ENCODE results near the gene KCNT1. TPM values are rescaled to one million over a fixed set of nuclear protein-coding genes. Genes with fewer than 3 reads are reported as not detected.

KCNT1 gene
- total and polyA plus RNA-seq, 2 experiments from 2014 or later = 0.27 TPM; not detected in 1

DNA sequence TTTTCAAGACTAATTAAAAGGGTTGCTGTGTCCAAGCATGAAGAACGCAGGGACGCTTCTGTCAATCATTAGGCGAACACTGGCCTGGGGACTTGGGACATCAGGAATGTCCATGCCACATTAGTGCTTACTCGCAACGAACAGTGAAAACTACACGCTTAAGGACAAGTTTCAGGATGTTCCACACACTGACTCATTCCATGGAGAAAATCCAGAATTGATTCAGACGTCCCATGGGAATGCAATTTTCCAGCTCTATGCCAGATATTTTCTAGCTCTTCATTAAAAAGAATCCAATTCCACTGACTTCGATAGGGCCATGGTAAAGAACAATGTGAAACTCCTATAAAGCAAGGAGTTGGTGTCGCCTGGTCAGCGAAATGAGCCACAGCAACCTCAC, 107.2 kb downstream of the KCNT1 start:
- H3K4me2 ChIP-seq = no peak overlapping the region
- no peaks in the 10 kb centered on the region for H3K9me3 ChIP-seq (ENCODE audit: low read depth)
- no peaks in the 10 kb centered on the region for H3K27me3 ChIP-seq
- H3K9me2 ChIP-seq (replicated peaks; ENCODE audit: insufficient read depth) = no peaks in the 10 kb centered on the region
- TF ChIP-seq EZH2 (IDR thresholded peaks at IDR 0.05; ENCODE audit: borderline replicate concordance) (no peak), EZH2phosphoT487 (IDR thresholded peaks at IDR 0.05; ENCODE audit: low read depth, severe bottlenecking, unreplicated experiment) (no peak)
- TF ChIP-seq, protein P1, sequence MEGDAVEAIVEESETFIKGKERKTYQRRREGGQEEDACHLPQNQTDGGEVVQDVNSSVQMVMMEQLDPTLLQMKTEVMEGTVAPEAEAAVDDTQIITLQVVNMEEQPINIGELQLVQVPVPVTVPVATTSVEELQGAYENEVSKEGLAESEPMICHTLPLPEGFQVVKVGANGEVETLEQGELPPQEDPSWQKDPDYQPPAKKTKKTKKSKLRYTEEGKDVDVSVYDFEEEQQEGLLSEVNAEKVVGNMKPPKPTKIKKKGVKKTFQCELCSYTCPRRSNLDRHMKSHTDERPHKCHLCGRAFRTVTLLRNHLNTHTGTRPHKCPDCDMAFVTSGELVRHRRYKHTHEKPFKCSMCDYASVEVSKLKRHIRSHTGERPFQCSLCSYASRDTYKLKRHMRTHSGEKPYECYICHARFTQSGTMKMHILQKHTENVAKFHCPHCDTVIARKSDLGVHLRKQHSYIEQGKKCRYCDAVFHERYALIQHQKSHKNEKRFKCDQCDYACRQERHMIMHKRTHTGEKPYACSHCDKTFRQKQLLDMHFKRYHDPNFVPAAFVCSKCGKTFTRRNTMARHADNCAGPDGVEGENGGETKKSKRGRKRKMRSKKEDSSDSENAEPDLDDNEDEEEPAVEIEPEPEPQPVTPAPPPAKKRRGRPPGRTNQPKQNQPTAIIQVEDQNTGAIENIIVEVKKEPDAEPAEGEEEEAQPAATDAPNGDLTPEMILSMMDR (IDR thresholded peaks at IDR 0.05; ENCODE audit: poor library complexity) = no peak
- H3K79me2 ChIP-seq = no peaks in the 10 kb centered on the region
- no peak overlapping the region for H2AFZ ChIP-seq
- H3K27ac ChIP-seq = no peak overlapping the region
- H3K4me3 ChIP-seq = no peak overlapping the region
- DNase-seq (ENCODE audit: low spot score) = no peak
- no peaks in the 10 kb centered on the region for H3K36me3 ChIP-seq (replicated peaks; ENCODE audit: insufficient read depth, low read depth)
- WGBS (ENCODE audit: low lambda C conversion rate, missing lambda C conversion rate) = 95% methylated on average over 10 of the region's 10 CpGs
- no peaks in the 10 kb centered on the region for H3K4me1 ChIP-seq (ENCODE audit: insufficient read depth)
- H4K20me1 ChIP-seq (ENCODE audit: insufficient read depth, poor library complexity, severe bottlenecking) = no peaks in the 10 kb centered on the region

- Histone ChIP-seq H3K36me3 (replicated peaks; ENCODE audit: insufficient read depth, low read depth) (no peaks in the 10 kb centered on the region), H3K27ac (no peak overlapping the region), H3K27me3 (no peaks in the 10 kb centered on the region), H3K4me3 (no peak overlapping the region), H2AFZ (no peak overlapping the region), H3K4me2 (no peak overlapping the region), H3K9me2 (replicated peaks; ENCODE audit: insufficient read depth) (no peaks in the 10 kb centered on the region), H3K4me1 (ENCODE audit: insufficient read depth) (no peaks in the 10 kb centered on the region), H3K9me3 (ENCODE audit: low read depth) (no peaks in the 10 kb centered on the region), H3K79me2 (no peaks in the 10 kb centered on the region), H4K20me1 (ENCODE audit: insufficient read depth, poor library complexity, severe bottlenecking) (no peaks in the 10 kb centered on the region)
- TF ChIP-seq EZH2phosphoT487 (IDR thresholded peaks at IDR 0.05; ENCODE audit: low read depth, severe bottlenecking, unreplicated experiment) (no peak), EZH2 (IDR thresholded peaks at IDR 0.05; ENCODE audit: borderline replicate concordance) (no peak)
- TF ChIP-seq, protein P1 (IDR thresholded peaks at IDR 0.05; ENCODE audit: poor library complexity) = no peak
- DNase-seq (ENCODE audit: low spot score) = no peak
- whole genome bisulfite sequencing (ENCODE audit: low lambda C conversion rate, missing lambda C conversion rate) = 97% methylated on average over 23 of the region's 23 CpGs
These were observed 109.0 kb downstream of the KCNT1 start for GRCh38 chr9:135810806-135811575.

- TF ChIP-seq, protein P1 (IDR thresholded peaks at IDR 0.05; ENCODE audit: poor library complexity) = no peak
- TF ChIP-seq EZH2 (IDR thresholded peaks at IDR 0.05; ENCODE audit: borderline replicate concordance) = no peak
- no peak for TF ChIP-seq EZH2phosphoT487 (IDR thresholded peaks at IDR 0.05; ENCODE audit: low read depth, severe bottlenecking, unreplicated experiment)
- H3K27ac ChIP-seq = no peak overlapping the region
- no peaks in the 10 kb centered on the region for H3K9me2 ChIP-seq (replicated peaks; ENCODE audit: insufficient read depth)
- no peak for DNase-seq (ENCODE audit: low spot score)
- H3K79me2 ChIP-seq = no peaks in the 10 kb centered on the region
- H3K27me3 ChIP-seq = no peaks in the 10 kb centered on the region
- no peaks in the 10 kb centered on the region for H3K36me3 ChIP-seq (replicated peaks; ENCODE audit: insufficient read depth, low read depth)
- no peak overlapping the region for H2AFZ ChIP-seq
- no peaks in the 10 kb centered on the region for H3K9me3 ChIP-seq (ENCODE audit: low read depth)
- no peaks in the 10 kb centered on the region for H4K20me1 ChIP-seq (ENCODE audit: insufficient read depth, poor library complexity, severe bottlenecking)
- 93% methylated on average over 11 of the region's 11 CpGs for WGBS (ENCODE audit: low lambda C conversion rate, missing lambda C conversion rate)
- H3K4me2 ChIP-seq = no peak overlapping the region
- H3K4me3 ChIP-seq = no peak overlapping the region
- H3K4me1 ChIP-seq (ENCODE audit: insufficient read depth) = no peaks in the 10 kb centered on the region
These were observed 109.8 kb downstream of the KCNT1 start for GRCh38 chr9:135811801-135812200.

Data from hepatocyte (in vitro differentiated cells).